ENCODE results near the gene LIMS1.

GRCh38 chr2:108583903-108584520, 49.7 kb downstream of the LIMS1 start:
- TF ChIP-seq EZH2 (IDR thresholded peaks at IDR 0.05) (no peak), POLR2AphosphoS5 (IDR thresholded peaks at IDR 0.05; ENCODE audit: borderline replicate concordance, low read depth, low read length) (no peak)
